ENCODE results near the gene TSNAX.
A peak's percentile ranks its signal among the peaks of the same experiment; 100 is the strongest.
"Not testable (repeated sequence)": the region's sequence is repeated elsewhere in the genome, so short reads cannot be mapped to it uniquely, and the experiment has no call there.

TSNAX gene

GRCh38 chr1:231528172-231529029, at the start of gene TSNAX:
TSS of gene TSNAX (plus strand) at chr1:231528669. CDS start at chr1:231528811, 142 bp downstream.
- peak; percentile 89 for DNase-seq (ENCODE audit: low read depth)

GRCh38 chr1:231478811-231479210, 49.7 kb upstream of the TSNAX start:
- DNase-seq (ENCODE audit: low read depth), result no peak

- no peak for DNase-seq (ENCODE audit: low read depth)
Observed at GRCh38 chr1:231480008-231480407, 48.5 kb upstream of the TSNAX start.

GRCh38 chr1:231481289-231481688, 47.2 kb upstream of the TSNAX start:
- no peak for DNase-seq (ENCODE audit: low read depth)

GRCh38 chr1:231485029-231485784, 43.3 kb upstream of the TSNAX start:
- DNase-seq (ENCODE audit: low read depth), result no peak

- DNase-seq (ENCODE audit: low read depth), result no peak
Observed at GRCh38 chr1:231487019-231487418, 41.5 kb upstream of the TSNAX start.

GRCh38 chr1:231487910-231488309, 40.6 kb upstream of the TSNAX start:
- no peak for DNase-seq (ENCODE audit: low read depth)

- DNase-seq (ENCODE audit: low read depth), result no peak
Observed at GRCh38 chr1:231493421-231494185, 34.9 kb upstream of the TSNAX start.

GRCh38 chr1:231494439-231495110, 33.9 kb upstream of the TSNAX start:
- DNase-seq (ENCODE audit: low read depth), result no peak

GRCh38 chr1:231497629-231498152, 30.8 kb upstream of the TSNAX start:
- DNase-seq (ENCODE audit: low read depth), result no peak

- DNase-seq (ENCODE audit: low read depth), result no peak
Observed at GRCh38 chr1:231499148-231499763, 29.2 kb upstream of the TSNAX start.

GRCh38 chr1:231500666-231501065, 27.8 kb upstream of the TSNAX start:
- no peak for DNase-seq (ENCODE audit: low read depth)

- not testable (repeated sequence) for DNase-seq (ENCODE audit: low read depth)
Observed at GRCh38 chr1:231503168-231503567, 25.3 kb upstream of the TSNAX start.

- DNase-seq (ENCODE audit: low read depth), result no peak
Observed at GRCh38 chr1:231507476-231508355, 20.8 kb upstream of the TSNAX start.

GRCh38 chr1:231508497-231508896, 20.0 kb upstream of the TSNAX start:
- DNase-seq (ENCODE audit: low read depth), result no peak

- DNase-seq (ENCODE audit: low read depth), result no peak
Observed at GRCh38 chr1:231508941-231509340, 19.5 kb upstream of the TSNAX start.

GRCh38 chr1:231512147-231512698, 16.2 kb upstream of the TSNAX start:
- no peak for DNase-seq (ENCODE audit: low read depth)

- DNase-seq (ENCODE audit: low read depth), result no peak
Observed at GRCh38 chr1:231515748-231516147, 12.7 kb upstream of the TSNAX start.

GRCh38 chr1:231517076-231517475, 11.4 kb upstream of the TSNAX start:
- DNase-seq (ENCODE audit: low read depth), result no peak
